Measurements from ENCODE around the gene SP140. TPM values are rescaled to one million over a fixed set of nuclear protein-coding genes. Genes with fewer than 3 reads are reported as not detected.
A peak's percentile ranks its signal among the peaks of the same experiment; 100 is the strongest.
"Not testable (repeated sequence)": the region's sequence is repeated elsewhere in the genome, so short reads cannot be mapped to it uniquely, and the experiment has no call there.

The SP140 gene
- total and polyA plus RNA-seq, 3 experiments from 2014 or later, result 34.0 to 111 (median 108) TPM

DNA sequence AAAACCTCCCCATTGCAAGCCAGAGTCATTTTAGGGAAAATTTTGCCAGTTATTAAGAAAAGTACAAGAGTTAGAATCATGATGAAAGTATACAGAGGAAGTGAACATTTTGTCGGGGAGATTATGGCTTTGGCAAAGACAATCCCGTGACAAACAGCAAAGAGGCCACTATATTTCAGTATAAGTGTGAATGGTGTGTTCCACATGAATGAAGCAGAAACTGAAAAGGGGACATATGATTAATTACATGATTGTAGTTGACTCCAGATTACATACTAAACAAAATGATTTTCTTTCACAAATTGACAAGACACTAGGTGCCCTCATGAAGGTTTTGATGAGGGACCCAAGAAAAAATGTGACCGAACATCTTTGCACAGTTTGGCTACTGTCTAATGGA, 42.0 kb downstream of the SP140 start:
- H3K36me3 ChIP-seq (ENCODE audit: insufficient read depth, low read length), result peaks cover 17% of the 10 kb centered on the region

DNA sequence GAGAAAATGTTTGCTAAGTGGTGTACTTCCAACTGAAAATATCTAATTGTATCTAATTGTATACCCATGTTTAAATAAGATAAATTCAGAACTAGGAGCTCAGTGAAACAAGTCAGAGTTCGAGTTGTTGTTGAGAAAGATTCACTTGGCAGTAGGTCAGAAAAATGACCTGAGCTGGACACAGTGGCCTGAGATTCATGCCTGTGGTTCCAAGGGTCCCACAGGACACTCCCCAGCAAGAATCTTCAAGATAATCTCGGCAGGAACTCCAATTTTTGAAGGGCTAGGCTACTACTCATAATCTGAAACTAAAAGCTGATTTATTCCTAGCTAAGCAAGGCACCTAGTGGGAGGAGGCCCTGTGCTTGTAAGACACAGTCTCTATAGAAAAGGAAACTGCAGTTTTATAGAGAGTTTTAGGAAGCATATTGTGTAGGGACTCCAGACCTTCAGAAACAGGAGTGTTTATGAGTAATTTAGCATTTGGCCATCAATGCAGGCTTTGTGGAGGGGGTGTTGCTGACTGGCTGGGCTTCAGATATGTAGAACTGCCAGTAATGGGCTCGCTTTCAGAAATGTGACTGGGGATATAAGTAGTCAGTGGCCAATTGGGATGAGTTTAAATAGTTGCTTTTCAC, 43.2 kb downstream of the SP140 start:
- H3K36me3 ChIP-seq (ENCODE audit: insufficient read depth, low read length), result peaks cover 17% of the 10 kb centered on the region
- H3K27ac ChIP-seq (ENCODE audit: low read depth, low read length), result no peak overlapping the region
- H3K27me3 ChIP-seq (ENCODE audit: insufficient read depth, low read length, poor library complexity, severe bottlenecking), result no peaks in the 10 kb centered on the region
- no peak overlapping the region for H3K4me3 ChIP-seq (ENCODE audit: low read length)
- CTCF ChIA-PET, result no interaction called here
- peaks cover 14 to 31% (median 21%) of the 10 kb centered on the region in 3 donors for H3K4me1 Mint-ChIP-seq
- no peaks in the 10 kb centered on the region for H3K4me1 ChIP-seq (ENCODE audit: insufficient read depth, low read length)
- peak overlapping the region in 1 of 8 donors; percentile 41 for H3K27ac Mint-ChIP-seq
- peaks cover 51 to 90% (median 61%) of the 10 kb centered on the region in 3 donors for H3K36me3 Mint-ChIP-seq
- H3K27me3 Mint-ChIP-seq, result no peaks in the 10 kb centered on the region
- POLR2A ChIA-PET, result no interaction called here
- peaks cover 0 to 2% (median 0%) of the 10 kb centered on the region in 5 donors for H3K9me3 Mint-ChIP-seq
- DNase-seq, result no peak
- H3K4me3 Mint-ChIP-seq, result no peak overlapping the region
- no peaks in the 10 kb centered on the region for H3K9me3 ChIP-seq (ENCODE audit: low read length)

More for the DNA sequence above, 42.0 kb downstream of the SP140 start:
- Mint-ChIP-seq H3K4me1 (peaks cover 26 to 43% (median 33%) of the 10 kb centered on the region in 3 donors), H3K27me3 (no peaks in the 10 kb centered on the region), H3K27ac (peak overlapping the region in 2 of 8 donors; percentile 6 to 44), H3K4me3 (no peak overlapping the region), H3K9me3 (peaks cover 0 to 2% (median 0%) of the 10 kb centered on the region in 5 donors), H3K36me3 (peaks cover 45 to 84% (median 56%) of the 10 kb centered on the region in 3 donors)
- H3K9me3 ChIP-seq (ENCODE audit: low read length), result no peaks in the 10 kb centered on the region
- CTCF ChIA-PET, result no interaction called here
- H3K4me1 ChIP-seq (ENCODE audit: insufficient read depth, low read length), result peaks cover 9% of the 10 kb centered on the region
- H3K4me3 ChIP-seq (ENCODE audit: low read length), result no peak overlapping the region
- no peak for DNase-seq
- no peaks in the 10 kb centered on the region for H3K27me3 ChIP-seq (ENCODE audit: insufficient read depth, low read length, poor library complexity, severe bottlenecking)
- POLR2A ChIA-PET, result no interaction called here
- H3K27ac ChIP-seq (ENCODE audit: low read depth, low read length), result no peak overlapping the region

DNA sequence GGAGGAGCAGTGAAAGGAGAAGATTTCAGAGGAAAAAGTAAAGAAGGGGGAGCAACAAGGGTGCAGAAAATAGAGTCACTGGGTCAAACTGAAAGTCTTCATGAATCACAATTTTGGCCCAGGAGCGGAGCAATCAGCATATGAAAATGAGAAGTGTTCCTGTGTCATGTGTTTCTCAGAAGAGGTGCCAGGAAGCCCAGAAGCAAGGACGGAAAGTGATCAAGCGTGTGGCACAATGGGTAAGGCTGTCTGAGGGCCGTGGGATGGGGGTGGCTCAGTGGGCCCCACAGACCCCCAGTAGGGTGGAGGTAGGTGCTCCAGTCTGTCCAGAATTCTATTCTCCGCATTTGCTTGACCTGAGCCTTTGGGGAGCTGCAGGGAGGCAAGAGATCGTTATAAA, 44.2 kb downstream of the SP140 start:
- no peaks in the 10 kb centered on the region for H3K9me3 ChIP-seq (ENCODE audit: low read length)
- no peak overlapping the region for H3K27ac ChIP-seq (ENCODE audit: low read depth, low read length)
- Mint-ChIP-seq H3K36me3 (peaks cover 50 to 84% (median 62%) of the 10 kb centered on the region in 3 donors), H3K4me1 (peaks cover 6 to 22% (median 12%) of the 10 kb centered on the region in 3 donors), H3K27me3 (no peaks in the 10 kb centered on the region), H3K4me3 (no peak overlapping the region), H3K9me3 (peaks cover 0 to 2% (median 0%) of the 10 kb centered on the region in 5 donors), H3K27ac (peak overlapping the region in 3 of 8 donors; percentile 41 to 86 (median 78))
- no peaks in the 10 kb centered on the region for H3K27me3 ChIP-seq (ENCODE audit: insufficient read depth, low read length, poor library complexity, severe bottlenecking)
- CTCF ChIA-PET, result no interaction called here
- H3K4me3 ChIP-seq (ENCODE audit: low read length), result no peak overlapping the region
- POLR2A ChIA-PET, result no interaction called here
- DNase-seq, result no peak
- H3K4me1 ChIP-seq (ENCODE audit: insufficient read depth, low read length), result no peaks in the 10 kb centered on the region
- peaks cover 17% of the 10 kb centered on the region for H3K36me3 ChIP-seq (ENCODE audit: insufficient read depth, low read length)

DNA sequence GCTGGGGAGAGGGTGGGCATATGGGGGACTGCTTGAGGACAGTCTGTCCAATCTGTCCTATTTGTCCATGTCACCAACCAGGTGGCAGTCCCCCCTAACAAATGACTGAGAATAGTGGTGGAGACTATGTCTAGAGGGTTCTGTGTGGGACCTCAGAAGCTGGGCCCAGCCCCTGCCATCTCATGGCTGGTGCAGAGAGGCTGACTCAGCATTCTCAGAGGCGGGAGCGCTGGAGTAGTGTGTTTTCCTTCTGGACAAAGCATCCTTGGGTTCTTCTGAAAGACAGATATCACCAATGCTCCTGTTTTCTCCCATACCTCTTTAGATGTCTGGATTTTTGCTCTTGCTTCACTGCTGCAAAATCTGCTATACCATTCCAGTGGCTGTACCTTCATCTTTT, 57.4 kb downstream of the SP140 start:
- Histone ChIP-seq H3K9me3 (ENCODE audit: low read length) (no peaks in the 10 kb centered on the region), H3K27me3 (ENCODE audit: insufficient read depth, low read length, poor library complexity, severe bottlenecking) (no peaks in the 10 kb centered on the region), H3K4me1 (ENCODE audit: insufficient read depth, low read length) (no peaks in the 10 kb centered on the region), H3K4me3 (ENCODE audit: low read length) (no peak overlapping the region), H3K36me3 (ENCODE audit: insufficient read depth, low read length) (no peaks in the 10 kb centered on the region), H3K27ac (ENCODE audit: low read depth, low read length) (no peak overlapping the region)
- POLR2A ChIA-PET, result no interaction called here
- peaks cover 40 to 60% (median 44%) of the 10 kb centered on the region in 3 donors for H3K36me3 Mint-ChIP-seq
- DNase-seq, result no peak
- H3K4me3 Mint-ChIP-seq, result no peak overlapping the region
- peak overlapping the region in 3 of 8 donors; percentile 12 to 63 (median 54) for H3K27ac Mint-ChIP-seq
- CTCF ChIA-PET, result no interaction called here
- peaks cover 0 to 5% (median 0%) of the 10 kb centered on the region in 5 donors for H3K9me3 Mint-ChIP-seq
- H3K27me3 Mint-ChIP-seq, result no peaks in the 10 kb centered on the region
- H3K4me1 Mint-ChIP-seq, result peaks cover 10 to 29% (median 14%) of the 10 kb centered on the region in 3 donors

DNA sequence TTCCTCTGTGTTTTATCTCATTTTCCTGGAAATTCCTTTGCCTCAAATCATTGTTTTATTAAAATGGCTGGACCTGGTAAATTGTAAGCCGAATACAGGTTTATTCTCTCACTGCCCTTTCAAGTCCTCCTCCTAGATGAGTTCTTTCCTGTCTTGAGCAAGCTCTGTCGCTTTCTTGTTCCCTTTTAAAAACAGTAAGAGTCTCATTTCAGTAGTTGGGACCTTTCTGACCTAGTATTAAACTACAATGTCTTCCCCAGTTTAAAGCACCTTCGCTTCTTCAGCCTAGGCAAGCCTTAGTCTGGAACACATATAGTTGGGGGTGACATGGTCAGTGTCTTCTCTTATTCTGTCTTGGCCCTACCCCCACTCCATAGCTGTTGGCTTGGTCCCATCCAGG, 60.5 kb downstream of the SP140 start:
- ChIA-PET CTCF (no interaction called here), POLR2A (no interaction called here)
- Mint-ChIP-seq H3K27me3 (no peaks in the 10 kb centered on the region), H3K4me1 (peaks cover 21 to 34% (median 24%) of the 10 kb centered on the region in 3 donors), H3K36me3 (peaks cover 49 to 78% (median 60%) of the 10 kb centered on the region in 3 donors), H3K27ac (peak overlapping the region in 1 of 8 donors; percentile 48), H3K4me3 (no peak overlapping the region), H3K9me3 (peaks cover 0 to 7% (median 0%) of the 10 kb centered on the region in 5 donors)
- DNase-seq, result no peak
- Histone ChIP-seq H3K4me3 (ENCODE audit: low read length) (no peak overlapping the region), H3K36me3 (ENCODE audit: insufficient read depth, low read length) (peaks cover 14% of the 10 kb centered on the region), H3K4me1 (ENCODE audit: insufficient read depth, low read length) (no peaks in the 10 kb centered on the region), H3K27ac (ENCODE audit: low read depth, low read length) (no peak overlapping the region), H3K9me3 (ENCODE audit: low read length) (no peaks in the 10 kb centered on the region), H3K27me3 (ENCODE audit: insufficient read depth, low read length, poor library complexity, severe bottlenecking) (no peaks in the 10 kb centered on the region)

DNA sequence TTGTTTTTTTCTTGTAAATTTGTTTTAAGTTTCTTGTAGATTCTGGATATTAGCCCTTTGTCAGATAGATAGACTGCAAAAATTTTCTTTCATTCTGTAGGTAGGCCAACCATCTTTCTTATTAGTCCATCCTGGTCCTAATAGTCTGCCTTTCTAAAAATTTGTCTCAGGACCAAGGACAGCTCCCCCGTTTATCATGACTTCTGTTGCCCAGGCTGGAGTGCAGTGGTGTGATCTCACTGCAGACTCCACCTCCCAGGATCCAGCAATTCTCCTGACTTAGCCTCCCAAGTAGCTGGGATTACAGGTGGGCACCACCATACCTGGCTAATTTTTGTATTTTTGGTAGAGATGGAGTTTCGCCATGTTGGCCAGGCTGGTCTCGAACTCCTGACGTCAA, 63.8 kb downstream of the SP140 start:
- H3K27me3 Mint-ChIP-seq; H3K4me3 ChIP-seq (ENCODE audit: low read length); H3K4me1 ChIP-seq (ENCODE audit: insufficient read depth, low read length); POLR2A ChIA-PET; H3K4me3 Mint-ChIP-seq; H3K9me3 ChIP-seq (ENCODE audit: low read length); H3K9me3 Mint-ChIP-seq; H3K27ac Mint-ChIP-seq; H3K27ac ChIP-seq (ENCODE audit: low read depth, low read length); H3K27me3 ChIP-seq (ENCODE audit: insufficient read depth, low read length, poor library complexity, severe bottlenecking): not testable (repeated sequence)
- H3K36me3 Mint-ChIP-seq, result peaks cover 61 to 90% (median 64%) of the 10 kb centered on the region in 3 donors
- peaks cover 25% of the 10 kb centered on the region for H3K36me3 ChIP-seq (ENCODE audit: insufficient read depth, low read length)
- peak in 2 of 5 donors; percentile 2 to 13 for DNase-seq
- CTCF ChIA-PET, result interaction anchor here (1.6 kb wide), 1 partner anchor 29 kb away, joined by 6 read pairs; no protein-coding TSS in a partner anchor
- H3K4me1 Mint-ChIP-seq, result peaks cover 21 to 34% (median 24%) of the 10 kb centered on the region in 3 donors

DNA sequence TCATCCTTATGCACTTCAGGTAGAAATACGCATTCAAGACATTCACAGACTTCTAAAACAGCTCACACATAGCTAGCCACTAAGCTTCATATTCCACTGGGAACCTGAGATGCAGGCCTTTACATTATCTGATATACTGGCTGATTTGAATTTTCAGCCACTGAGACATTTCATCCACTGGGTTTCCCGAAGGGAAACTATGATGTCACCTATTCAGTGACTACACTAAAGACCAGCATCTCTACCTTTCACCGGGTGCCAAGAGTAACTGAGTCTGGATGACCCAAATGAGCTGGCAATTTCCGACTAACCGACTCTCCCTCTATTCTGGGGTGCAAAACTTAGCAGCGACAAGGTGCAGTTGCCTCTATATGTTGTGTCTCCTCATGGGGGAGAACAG, 69.7 kb downstream of the SP140 start:
- CTCF ChIA-PET, result no interaction called here
- H3K27ac ChIP-seq (ENCODE audit: low read depth, low read length), result no peak overlapping the region
- no peaks in the 10 kb centered on the region for H3K4me1 ChIP-seq (ENCODE audit: insufficient read depth, low read length)
- POLR2A ChIA-PET, result no interaction called here
- no peaks in the 10 kb centered on the region for H3K27me3 ChIP-seq (ENCODE audit: insufficient read depth, low read length, poor library complexity, severe bottlenecking)
- no peaks in the 10 kb centered on the region for H3K27me3 Mint-ChIP-seq
- peaks cover 71 to 98% (median 79%) of the 10 kb centered on the region in 3 donors for H3K36me3 Mint-ChIP-seq
- peaks cover 0 to 9% (median 2%) of the 10 kb centered on the region in 5 donors for H3K9me3 Mint-ChIP-seq
- H3K4me3 Mint-ChIP-seq, result no peak overlapping the region
- no peak overlapping the region for H3K4me3 ChIP-seq (ENCODE audit: low read length)
- peak overlapping the region in 1 of 8 donors; percentile 41 for H3K27ac Mint-ChIP-seq
- no peak for DNase-seq
- peaks cover 59% of the 10 kb centered on the region for H3K36me3 ChIP-seq (ENCODE audit: insufficient read depth, low read length)
- H3K4me1 Mint-ChIP-seq, result peaks cover 0 to 2% (median 2%) of the 10 kb centered on the region in 3 donors
- H3K9me3 ChIP-seq (ENCODE audit: low read length), result no peaks in the 10 kb centered on the region

DNA sequence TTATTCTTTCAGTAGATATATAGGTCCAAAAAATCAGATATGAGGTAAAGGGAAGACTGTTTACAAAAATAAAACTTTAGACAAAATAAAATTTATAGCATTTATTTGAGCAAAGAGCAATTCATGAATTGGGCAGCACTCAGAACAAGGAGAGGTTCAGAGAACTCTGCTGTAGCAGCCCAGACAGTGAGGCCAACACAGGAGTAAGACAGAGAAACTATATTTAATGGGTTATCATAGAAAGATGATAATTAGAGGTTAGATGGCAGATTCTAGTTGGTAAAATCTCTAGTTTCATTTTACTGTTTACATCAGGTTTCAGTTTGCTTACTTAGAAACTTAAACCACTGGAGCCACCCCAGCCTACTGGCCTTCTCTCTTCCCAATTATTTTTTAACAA, 71.4 kb downstream of the SP140 start:
- Histone ChIP-seq H3K4me1 (ENCODE audit: insufficient read depth, low read length) (no peaks in the 10 kb centered on the region), H3K27ac (ENCODE audit: low read depth, low read length) (no peak overlapping the region), H3K9me3 (ENCODE audit: low read length) (no peaks in the 10 kb centered on the region), H3K4me3 (ENCODE audit: low read length) (no peak overlapping the region), H3K36me3 (ENCODE audit: insufficient read depth, low read length) (peaks cover 54% of the 10 kb centered on the region), H3K27me3 (ENCODE audit: insufficient read depth, low read length, poor library complexity, severe bottlenecking) (no peaks in the 10 kb centered on the region)
- Mint-ChIP-seq H3K27me3 (no peaks in the 10 kb centered on the region), H3K27ac (peak overlapping the region in 1 of 8 donors; percentile 60), H3K9me3 (peaks cover 0 to 9% (median 2%) of the 10 kb centered on the region in 5 donors), H3K4me1 (no peaks in the 10 kb centered on the region), H3K4me3 (no peak overlapping the region), H3K36me3 (peaks cover 73 to 93% (median 89%) of the 10 kb centered on the region in 3 donors)
- ChIA-PET POLR2A (interaction anchor here (0.6 kb wide), 1 partner anchor 9 kb away, joined by 3 read pairs; no protein-coding TSS in a partner anchor), CTCF (no interaction called here)
- no peak for DNase-seq
